ENCODE measurements around the gene AP1S1.
"Not testable (repeated sequence)": the region's sequence is repeated elsewhere in the genome, so short reads cannot be mapped to it uniquely, and the experiment has no call there.

Gene AP1S1

GRCh38 chr7:101171442-101171837 is 17.2 kb downstream of the AP1S1 start:
- DNase-seq = no peak

- peak; percentile 29 for DNase-seq
Observed at GRCh38 chr7:101172005-101172853, 18.0 kb downstream of the AP1S1 start.

GRCh38 chr7:101172854-101173751 is 18.8 kb downstream of the AP1S1 start:
- DNase-seq = no peak

GRCh38 chr7:101173752-101174244 is 19.5 kb downstream of the AP1S1 start:
- no peak for DNase-seq

- no peak for DNase-seq
Observed at GRCh38 chr7:101174322-101174854, 20.1 kb downstream of the AP1S1 start.

GRCh38 chr7:101175664-101176063 is 21.4 kb downstream of the AP1S1 start:
- no peak for DNase-seq

- DNase-seq = no peak
Observed at GRCh38 chr7:101177644-101178043, 23.4 kb downstream of the AP1S1 start.

GRCh38 chr7:101179117-101179516 is 24.8 kb downstream of the AP1S1 start:
- no peak for DNase-seq

GRCh38 chr7:101179713-101180112 is 25.4 kb downstream of the AP1S1 start:
- no peak for DNase-seq

- DNase-seq = no peak
Observed at GRCh38 chr7:101180130-101180755, 26.0 kb downstream of the AP1S1 start, which contains the start of gene NAT16. NAT16 (minus strand) TSS chr7:101180293; CDS start chr7:101174807, 5,486 bp downstream.

- DNase-seq = no peak
Observed at GRCh38 chr7:101185258-101185839, 31.1 kb downstream of the AP1S1 start.

- DNase-seq = no peak
Observed at GRCh38 chr7:101186194-101186593, 31.9 kb downstream of the AP1S1 start.

GRCh38 chr7:101186844-101187428 is 32.7 kb downstream of the AP1S1 start:
- DNase-seq = no peak

- DNase-seq = no peak
Observed at GRCh38 chr7:101189109-101189508, 34.8 kb downstream of the AP1S1 start.

- DNase-seq = no peak
Observed at GRCh38 chr7:101195884-101196283, 41.6 kb downstream of the AP1S1 start.

GRCh38 chr7:101197991-101198390 is 43.7 kb downstream of the AP1S1 start:
- no peak for DNase-seq

- no peak for DNase-seq
Observed at GRCh38 chr7:101198476-101198875, 44.2 kb downstream of the AP1S1 start.

GRCh38 chr7:101199522-101199921 is 45.2 kb downstream of the AP1S1 start:
- DNase-seq = not testable (repeated sequence)

- no peak for DNase-seq
Observed at GRCh38 chr7:101200504-101200861, 46.2 kb downstream of the AP1S1 start.

GRCh38 chr7:101200862-101201599 is 46.8 kb downstream of the AP1S1 start, which contains the start of gene MOGAT3:
MOGAT3 (minus strand) TSS chr7:101201036; CDS start chr7:101200854, 182 bp downstream.
- no peak for DNase-seq

Data from NCI-H526 treated with DMSO at 0.1 percent for 48 hours (cell line).